Neural cell (in vitro differentiated cells): Measurements from ENCODE around the gene NEURL2. TPM values are rescaled to one million over a fixed set of nuclear protein-coding genes. Genes with fewer than 3 reads are reported as not detected.

Experiments used
- H2AFZ ChIP-seq: fragments of 200-600, 300-800 bp; sonication (generic), shearing (Covaris generic); 2 replicates; pipeline ENCODE4 v1.6.0; 2014; ENCODE audit warnings: low read depth, mild to moderate bottlenecking, antibody characterized with exemption, low read length, moderate library complexity
- H3F3A ChIP-seq: fragments of 200-600 bp; shearing (Covaris generic); 2 replicates; pipeline ENCODE4 v1.6.1; 2016; ENCODE audit warnings: mild to moderate bottlenecking, moderate library complexity, mixed read lengths, antibody characterized with exemption, low read length; ENCODE audit not compliant: insufficient read depth, poor library complexity, severe bottlenecking
- H3K27ac ChIP-seq: fragments of 200-600, 300-800 bp; sonication (generic), shearing (Covaris generic); 2 replicates; pipeline ENCODE4 v1.5.1; 2014; ENCODE audit warnings: mild to moderate bottlenecking, low read length, moderate library complexity
- H3K27me3 ChIP-seq: fragments of 300-800, 200-600 bp; sonication (generic), shearing (Covaris generic); 2 replicates; pipeline ENCODE4 v1.6.0; 2014; ENCODE audit warnings: mild to moderate bottlenecking, low read depth, low read length, moderate library complexity; ENCODE audit not compliant: insufficient read depth
- H3K36me3 ChIP-seq: fragments of 300-800, 200-600 bp; sonication (generic), shearing (Covaris generic); 2 replicates; pipeline ENCODE4 v1.5.1; 2014; ENCODE audit warnings: mild to moderate bottlenecking, antibody characterized with exemption, low read length, moderate library complexity; ENCODE audit not compliant: insufficient read depth
- H3K4me2 ChIP-seq: fragments of 300-800, 200-600 bp; sonication (generic), shearing (Covaris generic); 2 replicates; pipeline ENCODE4 v1.6.0; 2014; ENCODE audit warnings: mild to moderate bottlenecking, low read length
- H3K4me3 ChIP-seq: fragments of 300-800, 200-600 bp; sonication (generic), shearing (Covaris generic); 2 replicates; pipeline ENCODE4 v1.5.1; 2014; ENCODE audit warnings: mild to moderate bottlenecking, low read length, moderate library complexity
- H3K79me2 ChIP-seq: fragments of 200-600 bp; shearing (Covaris generic); replicated peaks from 2 replicates; pipeline ENCODE4 v1.6.0; 2014; ENCODE audit warnings: mild to moderate bottlenecking, low read length, moderate library complexity; ENCODE audit not compliant: insufficient read depth
- H3K9ac ChIP-seq: fragments of 300-800, 200-600 bp; sonication (generic), shearing (Covaris generic); 2 replicates; pipeline ENCODE4 v1.6.1; 2016; ENCODE audit warnings: mild to moderate bottlenecking, low read length, mixed read lengths
- H3K9me2 ChIP-seq: fragments of 200-600 bp; shearing (Covaris generic); 2 replicates; pipeline ENCODE4 v1.6.1; 2016; ENCODE audit warnings: mild to moderate bottlenecking, low read length, mixed read lengths; ENCODE audit not compliant: insufficient read depth
- H3K9me3 ChIP-seq: fragments of 200-600, 300-800 bp; sonication (generic), shearing (Covaris generic); 2 replicates; pipeline ENCODE4 v1.6.1; 2016; ENCODE audit warnings: mild to moderate bottlenecking, mixed run types, low read length, moderate library complexity, mixed read lengths
- H4K20me1 ChIP-seq: fragments of 200-600 bp; shearing (Covaris generic); 2 replicates; pipeline ENCODE4 v1.6.1; 2016; ENCODE audit warnings: mild to moderate bottlenecking, mixed run types; ENCODE audit not compliant: insufficient read depth
- CTCF ChIP-seq: fragments of 450-650 bp; IDR thresholded peaks from 2 replicates; pipeline ENCODE4 v1.5.1; 2014; ENCODE audit warnings: antibody characterized with exemption, mild to moderate bottlenecking, moderate library complexity; ENCODE audit not compliant: poor library complexity, severe bottlenecking
- EP300 ChIP-seq: fragments of 450-650 bp; conservative IDR thresholded peaks from 2 replicates; pipeline ENCODE4 v1.6.1; 2014; ENCODE audit warnings: antibody characterized with exemption, mild to moderate bottlenecking, moderate library complexity; ENCODE audit not compliant: poor library complexity, severe bottlenecking
- EZH2 ChIP-seq: fragments of 200-600, 300-800 bp; shearing (Covaris generic), sonication (generic); IDR thresholded peaks from 2 replicates; pipeline ENCODE4 v1.6.1; 2014; ENCODE audit warnings: antibody characterized with exemption, low read length, borderline replicate concordance, mild to moderate bottlenecking; ENCODE audit not compliant: insufficient read depth, poor library complexity, severe bottlenecking
- MXI1 ChIP-seq: fragments of 450-650 bp; conservative IDR thresholded peaks from 2 replicates; pipeline ENCODE4 v1.6.1; 2014; ENCODE audit warnings: antibody characterized with exemption, mild to moderate bottlenecking; ENCODE audit not compliant: poor library complexity, severe bottlenecking
- POLR2AphosphoS5 ChIP-seq: IDR thresholded peaks from 2 replicates; pipeline ENCODE4 v1.6.1; 2012
- RAD21 ChIP-seq: fragments of 450-650 bp; conservative IDR thresholded peaks from 2 replicates; pipeline ENCODE4 v1.6.1; 2014; ENCODE audit warnings: antibody characterized with exemption, mild to moderate bottlenecking, moderate library complexity
- REST ChIP-seq: IDR thresholded peaks from 2 replicates; pipeline ENCODE4 v1.6.1; 2012; ENCODE audit warnings: borderline replicate concordance
- SMC3 ChIP-seq: fragments of 450-650 bp; conservative IDR thresholded peaks from 2 replicates; pipeline ENCODE4 v1.6.1; 2014; ENCODE audit warnings: antibody characterized with exemption, mild to moderate bottlenecking, moderate library complexity; ENCODE audit not compliant: poor library complexity
- TAF1 ChIP-seq: IDR thresholded peaks from 2 replicates; pipeline ENCODE4 v1.6.1; 2012; ENCODE audit warnings: low read depth
- polyA plus RNA-seq: library from polyadenylated mRNA; depleted of rRNA; stranded (reverse); fragments of >200 nt; gene quantifications from 2 replicates; pipeline ENCODE4 v1.2.3, GENCODE V29; 2014

The NEURL2 gene
- polyA plus RNA-seq, 1 donor from 2014 or later = 5.0 TPM

- Histone ChIP-seq H3K27me3 (no peaks in the 10 kb centered on the region), H3K9me2 (no peaks in the 10 kb centered on the region), H3K79me2 (no peaks in the 10 kb centered on the region), H3K27ac (peak within 1 kb of the TSS; percentile 19), H3K4me3 (peak within 1 kb of the TSS; percentile 64), H2AFZ (peak within 1 kb of the TSS; percentile 27), H3K36me3 (no peaks in the 10 kb centered on the region), H3K9ac (peak within 1 kb of the TSS; percentile 50), H3K4me2 (peak within 1 kb of the TSS; percentile 51), H3F3A (no peaks in the 10 kb centered on the region), H4K20me1 (no peaks in the 10 kb centered on the region), H3K9me3 (no peaks in the 10 kb centered on the region)
- TF ChIP-seq POLR2AphosphoS5 (no peak), MXI1 (peak; percentile 73)
Measured at GRCh38 chr20:45911486-45912343, 20.7 kb upstream of the NEURL2 start, which contains the start of gene PLTP. TSS of gene PLTP (minus strand) at chr20:45912155. CDS start at chr20:45911452, 703 bp downstream.

GRCh38 chr20:45910670-45911485, 19.9 kb upstream of the NEURL2 start:
- H4K20me1 ChIP-seq = no peaks in the 10 kb centered on the region
- peak overlapping the region; percentile 64 for H3K4me3 ChIP-seq
- no peak for TF ChIP-seq CTCF
- TF ChIP-seq POLR2AphosphoS5 = no peak
- no peak for TF ChIP-seq EP300
- TF ChIP-seq REST = no peak
- TF ChIP-seq MXI1 = peak; percentile 11
- TF ChIP-seq EZH2 = no peak
- TF ChIP-seq SMC3 = no peak
- no peak for TF ChIP-seq TAF1
- no peak for TF ChIP-seq RAD21
- no peaks in the 10 kb centered on the region for H3K36me3 ChIP-seq
- H3K27ac ChIP-seq = peak overlapping the region; percentile 19
- H3K79me2 ChIP-seq = no peaks in the 10 kb centered on the region
- no peaks in the 10 kb centered on the region for H3F3A ChIP-seq
- no peaks in the 10 kb centered on the region for H3K9me3 ChIP-seq
- H3K9ac ChIP-seq = peak overlapping the region; percentile 31
- H2AFZ ChIP-seq = peak overlapping the region; percentile 27
- H3K4me2 ChIP-seq = peak overlapping the region; percentile 51
- no peaks in the 10 kb centered on the region for H3K9me2 ChIP-seq
- H3K27me3 ChIP-seq = no peaks in the 10 kb centered on the region
